ENCODE data around the gene AARSD1. TPM values are rescaled to one million over a fixed set of nuclear protein-coding genes. Genes with fewer than 3 reads are reported as not detected.

Gene AARSD1
- total RNA-seq, result 39.1 to 44.4 TPM (median 44.0 TPM) in 3 replicates
- long read RNA-seq, transcript AARSD1-202 (12 exons, 1,322 nt), result major isoform, 16 of 22 reads
- long read RNA-seq, partial matches to known transcripts, result 0 of 22 reads
- long read RNA-seq, other reads (novel, unspliced or antisense), result 6 of 22 reads

- Mint-ChIP-seq H3K4me3 (ENCODE audit: unreplicated experiment) (peak within 1 kb of the TSS; percentile 86), H3K27me3 (ENCODE audit: low read depth) (no peaks in the 10 kb centered on the region), H3K9me3 (ENCODE audit: low read depth) (no peaks in the 10 kb centered on the region), H3K4me1 (ENCODE audit: low read depth) (peaks cover 16% of the 10 kb centered on the region), H3K36me3 (ENCODE audit: low read depth) (peaks cover 15% of the 10 kb centered on the region), H3K27ac (ENCODE audit: unreplicated experiment) (peak within 1 kb of the TSS; percentile 97)
- no peak for TF ChIP-seq CTCF (IDR thresholded peaks at IDR 0.05)
- peak; percentile 96 for DNase-seq (ENCODE audit: low spot score)
Observed at GRCh38 chr17:42964161-42964932, at the start of gene AARSD1. TSS of gene AARSD1 (minus strand) at chr17:42964454. CDS start at chr17:42964440, 14 bp downstream.

GRCh38 chr17:43013296-43013695 is 49.0 kb upstream of the AARSD1 start:
- peaks cover 15% of the 10 kb centered on the region for H3K4me1 Mint-ChIP-seq (ENCODE audit: low read depth)
- H3K36me3 Mint-ChIP-seq (ENCODE audit: low read depth), result peaks cover 23% of the 10 kb centered on the region
- H3K27me3 Mint-ChIP-seq (ENCODE audit: low read depth), result no peaks in the 10 kb centered on the region
- TF ChIP-seq CTCF (IDR thresholded peaks at IDR 0.05), result no peak
- H3K27ac Mint-ChIP-seq (ENCODE audit: unreplicated experiment), result no peak overlapping the region
- H3K9me3 Mint-ChIP-seq (ENCODE audit: low read depth), result no peaks in the 10 kb centered on the region
- H3K4me3 Mint-ChIP-seq (ENCODE audit: unreplicated experiment), result no peak overlapping the region
- DNase-seq (ENCODE audit: low spot score), result no peak

GRCh38 chr17:43011728-43012472 is 47.6 kb upstream of the AARSD1 start:
- H3K4me3 Mint-ChIP-seq (ENCODE audit: unreplicated experiment), result no peak overlapping the region
- DNase-seq (ENCODE audit: low spot score), result no peak
- H3K27ac Mint-ChIP-seq (ENCODE audit: unreplicated experiment), result no peak overlapping the region
- H3K9me3 Mint-ChIP-seq (ENCODE audit: low read depth), result no peaks in the 10 kb centered on the region
- TF ChIP-seq CTCF (IDR thresholded peaks at IDR 0.05), result no peak
- peaks cover 18% of the 10 kb centered on the region for H3K4me1 Mint-ChIP-seq (ENCODE audit: low read depth)
- no peaks in the 10 kb centered on the region for H3K27me3 Mint-ChIP-seq (ENCODE audit: low read depth)
- H3K36me3 Mint-ChIP-seq (ENCODE audit: low read depth), result peaks cover 18% of the 10 kb centered on the region

GRCh38 chr17:43010667-43011308 is 46.5 kb upstream of the AARSD1 start:
- Mint-ChIP-seq H3K4me1 (ENCODE audit: low read depth) (peaks cover 26% of the 10 kb centered on the region), H3K36me3 (ENCODE audit: low read depth) (peaks cover 15% of the 10 kb centered on the region), H3K9me3 (ENCODE audit: low read depth) (no peaks in the 10 kb centered on the region), H3K4me3 (ENCODE audit: unreplicated experiment) (no peak overlapping the region), H3K27me3 (ENCODE audit: low read depth) (no peaks in the 10 kb centered on the region), H3K27ac (ENCODE audit: unreplicated experiment) (no peak overlapping the region)
- TF ChIP-seq CTCF (IDR thresholded peaks at IDR 0.05), result no peak
- no peak for DNase-seq (ENCODE audit: low spot score)
